HepG2 (cell line): Measurements from ENCODE around the gene BBC3. TPM values are rescaled to one million over a fixed set of nuclear protein-coding genes. Genes with fewer than 3 reads are reported as not detected.
A peak's percentile ranks its signal among the peaks of the same experiment; 100 is the strongest.

Experiments
- AGO1 ChIP-seq: fragments of 200-400 bp; formaldehyde crosslinking; IDR thresholded peaks from 2 replicates; pipeline ENCODE4 v1.6.1; 2017; ENCODE audit warnings: mild to moderate bottlenecking, low read depth, low read length, moderate library complexity; ENCODE audit not compliant: poor library complexity, severe bottlenecking
- ATF5 ChIP-seq: sonication (generic); formaldehyde crosslinking; IDR thresholded peaks from 2 replicates; pipeline ENCODE4 v1.4.0; 2020; ENCODE audit warnings: mild to moderate bottlenecking, low read depth, missing genetic modification reagents
- IKZF5 ChIP-seq: IDR thresholded peaks from 2 replicates; pipeline ENCODE4 v1.6.1; 2018; ENCODE audit warnings: missing genetic modification reagents, mild to moderate bottlenecking, missing compliant biosample characterization
- NFE2L1 ChIP-seq: sonication (generic); formaldehyde crosslinking; IDR thresholded peaks from 2 replicates; pipeline ENCODE4 v1.4.0; 2020; ENCODE audit warnings: missing genetic modification reagents, mild to moderate bottlenecking, borderline replicate concordance
- NRL ChIP-seq: sonication (generic); formaldehyde crosslinking; IDR thresholded peaks from 2 replicates; pipeline ENCODE4 v1.5.0; 2020; ENCODE audit warnings: missing genetic modification reagents, mild to moderate bottlenecking, moderate library complexity, borderline replicate concordance
- SMAD3 ChIP-seq: sonication (generic); formaldehyde crosslinking; IDR thresholded peaks from 2 replicates; pipeline ENCODE4 v1.4.0; 2020; ENCODE audit warnings: missing genetic modification reagents
- ZBTB4 ChIP-seq: sonication (generic); formaldehyde crosslinking; IDR thresholded peaks from 2 replicates; pipeline ENCODE4 v1.4.0; 2020; ENCODE audit warnings: missing genetic modification reagents, mild to moderate bottlenecking, borderline replicate concordance
- ZMYM3 ChIP-seq: sonication (generic); formaldehyde crosslinking; IDR thresholded peaks from 2 replicates; pipeline ENCODE4 v1.5.1; 2020; ENCODE audit warnings: mild to moderate bottlenecking, missing genetic modification reagents
- ZNF274 ChIP-seq: sonication (generic); formaldehyde crosslinking; IDR thresholded peaks from 2 replicates; pipeline ENCODE4 v1.5.1; 2020; ENCODE audit warnings: mild to moderate bottlenecking, missing genetic modification reagents
- ZNF296 ChIP-seq: sonication (generic); formaldehyde crosslinking; conservative IDR thresholded peaks from 2 replicates; pipeline ENCODE4 v1.5.0; 2020; ENCODE audit warnings: mild to moderate bottlenecking, missing genetic modification reagents
- ZNF547 ChIP-seq: sonication (generic); formaldehyde crosslinking; IDR thresholded peaks from 2 replicates; pipeline ENCODE4 v1.5.1; 2020; ENCODE audit warnings: mild to moderate bottlenecking, missing genetic modification reagents
- ZZZ3 ChIP-seq: sonication (generic); formaldehyde crosslinking; IDR thresholded peaks from 2 replicates; pipeline ENCODE4 v1.4.0; 2020; ENCODE audit warnings: missing genetic modification reagents, mild to moderate bottlenecking, borderline replicate concordance
- polyA plus RNA-seq, 8 experiments: library from polyadenylated mRNA; depleted of rRNA in 3 of 8; stranded (reverse) in 7 of 8; unstranded in 1 of 8; fragments of >200 nt; fragmentation: Illumina TruSeq in 4 of 8; extraction: Trizol in 4 of 8; gene quantifications; 2 replicates each; pipeline versions ENCODE4 v1.2.1 to v1.2.3, GENCODE V29; 2011 to 2016; ENCODE audit warnings: low read depth in 4 of 8, missing spikeins in 1 of 8, mixed read lengths in 1 of 8; ENCODE audit not compliant: insufficient read depth in 1 of 8
- total RNA-seq, 5 experiments: library from RNA; depleted of rRNA; stranded (reverse); fragments of >200 nt; fragmentation: Illumina TruSeq; extraction: Trizol; gene quantifications; 2 replicates each; pipeline ENCODE4 v1.2.3, GENCODE V29; 2016; ENCODE audit warnings: low read depth in 1 of 5
- TF ChIP-seq, protein P1 (sequence below): IDR thresholded peaks from 2 replicates; pipeline ENCODE4 v1.6.1; 2012; ENCODE audit warnings: low read depth, low read length, improper control_type of control experiment
- TF ChIP-seq, protein P2 (sequence below): sonication (generic); formaldehyde crosslinking; IDR thresholded peaks from 2 replicates; pipeline ENCODE4 v1.4.0; 2020; ENCODE audit warnings: mild to moderate bottlenecking, missing genetic modification reagents
- TF ChIP-seq, protein P3 (sequence below): sonication (generic); formaldehyde crosslinking; IDR thresholded peaks from 2 replicates; pipeline ENCODE4 v1.8.1; 2023; ENCODE audit warnings: mild to moderate bottlenecking, moderate library complexity, missing genetic modification reagents

BBC3 gene
- total and polyA plus RNA-seq, 2 of the 13 experiments (the other 11 are each of a cell fraction or from before 2014, with no cell fraction given) = 6.1 to 8.8 TPM

GRCh38 chr19:47231215-47232054 is 436 bp upstream of the BBC3 start (continued):
- TF ChIP-seq ZZZ3 (CRISPR knock-in tag) (no peak), ZBTB4 (CRISPR knock-in tag) (no peak; the same call in 1 of the 2 replicates), ZNF547 (peak; percentile 68; the same call in 1 of the 2 replicates), IKZF5 (CRISPR knock-in tag) (no peak), NFE2L1 (CRISPR knock-in tag) (no peak), ZNF274 (CRISPR knock-in tag) (no peak), AGO1 (no peak), SMAD3 (CRISPR knock-in tag) (no peak), ZNF296 (CRISPR knock-in tag) (no peak), ZMYM3 (peak; percentile 73; the same call in 1 of the 2 replicates), NRL (CRISPR knock-in tag) (no peak; the same call in 1 of the 2 replicates), ATF5 (CRISPR knock-in tag) (no peak; the same call in 1 of the 2 replicates)
- TF ChIP-seq, protein P1, sequence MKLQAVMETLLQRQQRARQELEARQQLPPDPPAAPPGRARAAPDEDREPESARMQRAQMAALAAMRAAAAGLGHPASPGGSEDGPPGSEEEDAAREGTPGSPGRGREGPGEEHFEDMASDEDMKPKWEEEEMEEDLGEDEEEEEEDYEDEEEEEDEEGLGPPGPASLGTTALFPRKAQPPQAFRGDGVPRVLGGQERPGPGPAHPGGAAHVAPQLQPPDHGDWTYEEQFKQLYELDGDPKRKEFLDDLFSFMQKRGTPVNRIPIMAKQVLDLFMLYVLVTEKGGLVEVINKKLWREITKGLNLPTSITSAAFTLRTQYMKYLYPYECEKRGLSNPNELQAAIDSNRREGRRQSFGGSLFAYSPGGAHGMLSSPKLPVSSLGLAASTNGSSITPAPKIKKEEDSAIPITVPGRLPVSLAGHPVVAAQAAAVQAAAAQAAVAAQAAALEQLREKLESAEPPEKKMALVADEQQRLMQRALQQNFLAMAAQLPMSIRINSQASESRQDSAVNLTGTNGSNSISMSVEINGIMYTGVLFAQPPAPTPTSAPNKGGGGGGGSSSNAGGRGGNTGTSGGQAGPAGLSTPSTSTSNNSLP = no peak
- TF ChIP-seq, protein P2, sequence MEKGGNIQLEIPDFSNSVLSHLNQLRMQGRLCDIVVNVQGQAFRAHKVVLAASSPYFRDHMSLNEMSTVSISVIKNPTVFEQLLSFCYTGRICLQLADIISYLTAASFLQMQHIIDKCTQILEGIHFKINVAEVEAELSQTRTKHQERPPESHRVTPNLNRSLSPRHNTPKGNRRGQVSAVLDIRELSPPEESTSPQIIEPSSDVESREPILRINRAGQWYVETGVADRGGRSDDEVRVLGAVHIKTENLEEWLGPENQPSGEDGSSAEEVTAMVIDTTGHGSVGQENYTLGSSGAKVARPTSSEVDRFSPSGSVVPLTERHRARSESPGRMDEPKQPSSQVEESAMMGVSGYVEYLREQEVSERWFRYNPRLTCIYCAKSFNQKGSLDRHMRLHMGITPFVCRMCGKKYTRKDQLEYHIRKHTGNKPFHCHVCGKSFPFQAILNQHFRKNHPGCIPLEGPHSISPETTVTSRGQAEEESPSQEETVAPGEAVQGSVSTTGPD (CRISPR knock-in tag) = no peak
- TF ChIP-seq, protein P3, sequence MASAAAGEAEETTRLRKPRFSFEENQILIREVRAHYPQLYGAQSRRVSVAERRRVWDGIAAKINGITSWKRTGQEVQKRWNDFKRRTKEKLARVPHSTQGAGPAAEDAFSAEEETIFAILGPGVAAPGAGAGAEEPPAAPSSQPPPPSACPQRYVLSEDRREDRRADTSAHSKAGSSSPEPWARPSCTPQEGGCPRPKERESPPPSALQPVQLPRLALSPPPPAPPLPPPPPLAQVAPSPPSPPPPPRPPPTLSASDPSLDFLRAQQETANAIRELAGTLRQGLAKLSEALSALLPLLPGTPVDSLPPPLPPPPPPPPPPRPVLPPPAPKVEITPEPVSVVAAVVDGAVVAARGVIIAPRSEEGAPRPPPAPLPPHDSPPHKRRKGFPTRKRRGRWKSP (CRISPR knock-in tag) = no peak
